Nephron (organoid): ENCODE measurements around the gene MROH2A.

Experiments
- H3K27ac Mint-ChIP-seq, 3 experiments: 2 replicates each; pipeline ENCODE4 v1.8.0; 2020; ENCODE audit warnings: mixed read lengths in 3 of 3, mild to moderate bottlenecking in 2 of 3, moderate library complexity in 1 of 3
- H3K27me3 Mint-ChIP-seq: 2 replicates; pipeline ENCODE4 v1.8.0; 2021; ENCODE audit warnings: low read depth, mild to moderate bottlenecking, moderate library complexity, mixed read lengths
- H3K36me3 Mint-ChIP-seq: 2 replicates; pipeline ENCODE4 v1.8.0; 2020; ENCODE audit warnings: low read depth, mixed read lengths
- H3K4me1 Mint-ChIP-seq: 2 replicates; pipeline ENCODE4 v1.8.0; 2020; ENCODE audit warnings: mixed read lengths
- H3K4me3 Mint-ChIP-seq, 3 experiments: 2 replicates each; pipeline ENCODE4 v1.8.0; 2020; ENCODE audit warnings: mild to moderate bottlenecking in 3 of 3, mixed read lengths in 3 of 3, moderate library complexity in 2 of 3
- H3K9me3 Mint-ChIP-seq: 2 replicates; pipeline ENCODE4 v1.8.0; 2020; ENCODE audit warnings: mixed read lengths
- TF ChIP-seq, protein P1 (sequence below), 3 experiments: fragments of 200-600 bp; sonication (generic); IDR thresholded peaks; one replicate each; pipeline ENCODE4 v1.5.0; 2021; ENCODE audit warnings: antibody characterized with exemption in 3 of 3; ENCODE audit not compliant: unreplicated experiment in 3 of 3

Gene MROH2A

DNA sequence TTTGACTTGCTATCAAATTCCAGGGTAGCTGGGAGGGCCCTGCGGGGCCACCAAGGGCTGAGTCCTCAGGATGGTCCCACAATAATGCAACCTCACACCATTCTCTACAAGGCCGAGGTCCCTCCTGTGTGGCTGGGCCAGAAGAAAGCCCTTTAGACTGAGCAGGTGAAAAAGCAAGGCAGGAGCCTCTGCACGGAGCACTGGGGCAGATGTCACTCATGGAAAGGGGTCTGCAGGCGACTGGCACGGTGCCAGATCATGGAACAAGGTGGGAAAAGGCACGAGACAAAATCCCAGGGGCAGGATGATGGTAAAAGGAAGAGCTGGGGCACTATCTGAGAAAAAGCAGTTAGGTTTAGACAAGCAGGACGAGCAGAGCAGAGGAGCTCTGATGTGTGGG is 60.1 kb downstream of the MROH2A start:
- Mint-ChIP-seq H3K36me3 (peaks cover 76% of the 10 kb centered on the region), H3K4me1 (peaks cover 11% of the 10 kb centered on the region), H3K27ac (no peak overlapping the region), H3K4me3 (no peak overlapping the region), H3K27me3 (no peaks in the 10 kb centered on the region), H3K9me3 (no peaks in the 10 kb centered on the region)
- TF ChIP-seq, protein P1, sequence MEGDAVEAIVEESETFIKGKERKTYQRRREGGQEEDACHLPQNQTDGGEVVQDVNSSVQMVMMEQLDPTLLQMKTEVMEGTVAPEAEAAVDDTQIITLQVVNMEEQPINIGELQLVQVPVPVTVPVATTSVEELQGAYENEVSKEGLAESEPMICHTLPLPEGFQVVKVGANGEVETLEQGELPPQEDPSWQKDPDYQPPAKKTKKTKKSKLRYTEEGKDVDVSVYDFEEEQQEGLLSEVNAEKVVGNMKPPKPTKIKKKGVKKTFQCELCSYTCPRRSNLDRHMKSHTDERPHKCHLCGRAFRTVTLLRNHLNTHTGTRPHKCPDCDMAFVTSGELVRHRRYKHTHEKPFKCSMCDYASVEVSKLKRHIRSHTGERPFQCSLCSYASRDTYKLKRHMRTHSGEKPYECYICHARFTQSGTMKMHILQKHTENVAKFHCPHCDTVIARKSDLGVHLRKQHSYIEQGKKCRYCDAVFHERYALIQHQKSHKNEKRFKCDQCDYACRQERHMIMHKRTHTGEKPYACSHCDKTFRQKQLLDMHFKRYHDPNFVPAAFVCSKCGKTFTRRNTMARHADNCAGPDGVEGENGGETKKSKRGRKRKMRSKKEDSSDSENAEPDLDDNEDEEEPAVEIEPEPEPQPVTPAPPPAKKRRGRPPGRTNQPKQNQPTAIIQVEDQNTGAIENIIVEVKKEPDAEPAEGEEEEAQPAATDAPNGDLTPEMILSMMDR (IDR thresholded peaks at IDR 0.05; ENCODE audit: unreplicated experiment in 3 of 3) = no peak

DNA sequence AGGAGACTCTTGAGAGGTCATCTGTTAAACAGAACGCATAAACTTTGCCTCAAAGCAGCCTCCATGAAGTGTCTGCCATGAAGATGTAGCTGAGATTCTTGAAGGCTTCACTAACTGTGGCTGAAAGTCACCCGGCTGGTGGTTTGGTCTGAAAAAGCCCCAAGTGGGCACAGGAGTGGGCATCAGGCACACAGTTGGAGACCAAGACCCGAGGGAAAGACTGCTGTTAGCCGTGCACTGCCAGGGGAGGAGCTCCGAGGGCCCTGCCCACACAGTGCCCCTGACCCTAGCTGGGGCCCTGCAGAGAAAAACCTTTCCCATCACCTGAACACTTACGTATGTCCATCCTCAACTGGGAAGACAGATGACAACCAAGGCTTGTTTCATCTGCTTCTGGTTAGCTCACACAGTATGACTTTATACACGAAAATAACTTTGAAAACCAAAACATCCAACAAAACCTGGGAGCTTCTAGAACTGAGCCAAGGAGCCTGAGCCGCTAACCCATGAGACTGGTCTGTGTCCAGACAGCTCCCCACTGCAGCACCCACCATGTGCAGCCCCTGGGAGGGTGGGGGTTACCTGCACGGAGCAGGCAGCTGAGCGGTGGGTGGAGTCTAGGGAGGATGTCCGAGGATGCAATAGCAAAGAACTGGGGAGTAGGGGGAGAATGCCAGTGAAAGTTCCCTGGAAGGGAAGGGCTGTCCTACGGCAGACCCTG is 60.8 kb downstream of the MROH2A start:
- peaks cover 83% of the 10 kb centered on the region for H3K36me3 Mint-ChIP-seq
- peaks cover 9% of the 10 kb centered on the region for H3K4me1 Mint-ChIP-seq
- H3K27ac Mint-ChIP-seq = no peak overlapping the region
- H3K27me3 Mint-ChIP-seq = no peaks in the 10 kb centered on the region
- TF ChIP-seq, protein P1 (IDR thresholded peaks at IDR 0.05; ENCODE audit: unreplicated experiment in 3 of 3) = no peak
- no peaks in the 10 kb centered on the region for H3K9me3 Mint-ChIP-seq
- no peak overlapping the region for H3K4me3 Mint-ChIP-seq

DNA sequence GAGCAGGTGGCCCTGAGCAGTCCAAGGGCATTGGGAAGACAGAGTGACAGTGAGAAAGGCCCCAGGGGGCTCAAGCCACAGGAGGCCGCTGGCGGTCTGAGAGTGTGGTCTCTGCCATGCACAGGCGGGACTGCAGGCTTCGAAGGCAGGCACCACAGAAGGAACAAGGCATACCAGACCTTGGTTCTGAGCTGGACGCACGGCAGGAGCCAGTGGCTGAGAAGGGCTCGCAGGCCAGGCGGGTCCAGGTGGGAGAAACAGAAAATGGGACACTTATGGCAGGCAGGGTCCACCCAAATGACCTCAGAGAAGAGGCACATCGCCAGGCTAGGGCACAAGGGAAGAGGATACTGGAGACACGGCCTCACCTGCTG is 61.3 kb downstream of the MROH2A start:
- Mint-ChIP-seq H3K4me3 (no peak overlapping the region), H3K4me1 (peaks cover 6% of the 10 kb centered on the region), H3K27me3 (no peaks in the 10 kb centered on the region), H3K36me3 (peaks cover 85% of the 10 kb centered on the region), H3K27ac (no peak overlapping the region), H3K9me3 (no peaks in the 10 kb centered on the region)
- TF ChIP-seq, protein P1 (IDR thresholded peaks at IDR 0.05; ENCODE audit: unreplicated experiment in 3 of 3) = no peak

DNA sequence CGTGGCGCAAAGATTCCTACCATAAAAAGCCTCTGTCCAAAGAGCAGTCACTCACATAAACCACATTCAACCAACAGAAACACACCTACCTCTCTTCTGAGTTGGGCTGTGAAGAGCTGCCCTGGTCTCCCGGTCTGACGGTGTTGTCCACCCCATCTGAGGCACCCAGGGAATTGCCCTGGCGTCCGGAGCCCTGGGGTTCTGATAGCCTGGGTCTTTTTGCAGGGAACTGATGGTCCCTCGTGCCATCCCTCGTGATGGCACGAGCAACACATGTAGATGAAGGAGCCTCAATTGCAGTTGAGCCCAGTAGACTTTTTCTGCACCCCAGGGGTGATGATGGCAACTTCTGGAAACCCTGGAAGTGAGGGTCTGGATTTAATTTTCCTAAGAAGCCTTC is 62.4 kb downstream of the MROH2A start:
- H3K27me3 Mint-ChIP-seq = no peaks in the 10 kb centered on the region
- no peaks in the 10 kb centered on the region for H3K9me3 Mint-ChIP-seq
- H3K36me3 Mint-ChIP-seq = peaks cover 76% of the 10 kb centered on the region
- no peak overlapping the region for H3K27ac Mint-ChIP-seq
- TF ChIP-seq, protein P1 (IDR thresholded peaks at IDR 0.05; ENCODE audit: unreplicated experiment in 3 of 3) = no peak
- H3K4me3 Mint-ChIP-seq = no peak overlapping the region
- peaks cover 5% of the 10 kb centered on the region for H3K4me1 Mint-ChIP-seq

DNA sequence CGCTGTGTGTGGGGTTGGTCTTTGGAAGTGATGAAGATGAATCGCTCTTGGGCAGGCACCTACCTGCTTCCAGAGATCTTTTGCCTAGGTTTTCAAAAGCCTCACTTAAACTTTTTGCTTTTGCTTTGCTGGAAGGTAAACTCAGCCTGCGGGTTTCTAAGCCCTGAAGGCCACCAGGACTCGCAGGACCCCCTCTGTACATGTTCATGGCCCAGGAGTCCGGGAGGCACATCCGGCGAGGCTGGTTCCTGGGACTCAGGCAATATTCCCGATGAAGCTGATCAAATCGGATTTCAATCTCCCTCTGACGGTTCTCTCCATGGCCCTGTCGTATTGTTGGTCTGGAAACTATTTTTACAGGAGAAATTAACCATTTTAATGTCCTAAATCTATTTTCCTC is 63.1 kb downstream of the MROH2A start:
- Mint-ChIP-seq H3K36me3 (peaks cover 75% of the 10 kb centered on the region), H3K9me3 (no peaks in the 10 kb centered on the region), H3K27ac (no peak overlapping the region), H3K4me3 (no peak overlapping the region), H3K27me3 (no peaks in the 10 kb centered on the region), H3K4me1 (peaks cover 5% of the 10 kb centered on the region)
- TF ChIP-seq, protein P1 (IDR thresholded peaks at IDR 0.05; ENCODE audit: unreplicated experiment in 3 of 3) = no peak
